ENCODE data around the gene COL15A1. TPM values are rescaled to one million over a fixed set of nuclear protein-coding genes. Genes with fewer than 3 reads are reported as not detected.

Gene COL15A1
- total and polyA plus RNA-seq, 2 of the 8 experiments (the other 6 are each of a cell fraction or from before 2014, with no cell fraction given), result 0.12 to 0.15 TPM

GRCh38 chr9:98974554-98974953 lies 30.8 kb downstream of the COL15A1 start:
- H3K27ac ChIP-seq (ENCODE audit: low read depth, low read length), result no peak overlapping the region
- H3K4me1 ChIP-seq (replicated peaks in 1 of 4; ENCODE audit: control insufficient read depth in 3 of 4, insufficient read depth in 4 of 4, low read length in 3 of 4), result peaks cover 4 to 19% (median 9%) of the 10 kb centered on the region in 4 experiments

More at GRCh38 chr9:98974554-98974953, 30.8 kb downstream of the COL15A1 start:
- H2BK5ac ChIP-seq (ENCODE audit: low read depth, low read length), result no peak overlapping the region
- no peak for FAIRE-seq
- no peak overlapping the region for H3K56ac ChIP-seq (replicated peaks; ENCODE audit: insufficient read length, low read depth, low read length)
- no peaks in the 10 kb centered on the region for H3K36me3 ChIP-seq (ENCODE audit: control insufficient read depth in 2 of 4, insufficient read depth in 4 of 4, low read length in 3 of 4)
- no peak overlapping the region for H2BK20ac ChIP-seq (ENCODE audit: low read length)
- no peak overlapping the region for H4K5ac ChIP-seq (ENCODE audit: insufficient read length, low read depth, low read length)
- H3K14ac ChIP-seq (ENCODE audit: insufficient read length), result no peak overlapping the region
- no peak overlapping the region for H3K23ac ChIP-seq (ENCODE audit: insufficient read length)
- POLR2A ChIA-PET (ENCODE audit: partially characterized antibody), result interaction anchor here (0.8 kb wide), 1 partner anchor 11 kb away, joined by 3 read pairs; no protein-coding TSS in a partner anchor
- H3K4ac ChIP-seq (replicated peaks; ENCODE audit: insufficient read length, low read depth, low read length), result no peak overlapping the region
- H4K8ac ChIP-seq (ENCODE audit: extremely low read depth, insufficient read depth, low read length), result no peak overlapping the region
- H3K23me2 ChIP-seq (ENCODE audit: low read depth, low read length), result peaks cover 5% of the 10 kb centered on the region; the same call in 1 of the 2 replicates
- no peak overlapping the region for H2BK120ac ChIP-seq (replicated peaks; ENCODE audit: low read depth, low read length)
- H3K79me1 ChIP-seq (ENCODE audit: low read depth, low read length), result no peaks in the 10 kb centered on the region
- no peak for TF ChIP-seq USF2 (IDR thresholded peaks at IDR 0.05; ENCODE audit: low read length)
- no peak for TF ChIP-seq CBX8 (IDR thresholded peaks at IDR 0.05; ENCODE audit: borderline replicate concordance, low read depth, low read length)
- no peak for TF ChIP-seq RFX5 (IDR thresholded peaks at IDR 0.05; ENCODE audit: borderline replicate concordance, low read depth, low read length)
- no peak for TF ChIP-seq TBP (IDR thresholded peaks at IDR 0.05; ENCODE audit: low read depth, low read length)
- TF ChIP-seq NRF1 (IDR thresholded peaks at IDR 0.05; ENCODE audit: low read depth, low read length), result no peak
- no peak for TF ChIP-seq HDAC6 (IDR thresholded peaks at IDR 0.05; ENCODE audit: low read depth, low read length)
- TF ChIP-seq KDM4A (IDR thresholded peaks at IDR 0.05; ENCODE audit: low read depth, low read length, severe bottlenecking), result no peak
- H2BK12ac ChIP-seq (ENCODE audit: low read depth, low read length), result no peak overlapping the region; the same call in 1 of the 2 replicates
- H4K91ac ChIP-seq (replicated peaks; ENCODE audit: insufficient read length, low read length), result no peak overlapping the region
- H3K27me3 ChIP-seq (replicated peaks in 1 of 4; ENCODE audit: control insufficient read depth in 3 of 4, extremely low read depth in 1 of 4, insufficient read depth in 3 of 4, low read length in 3 of 4), result peaks cover 7 to 44% (median 28%) of the 10 kb centered on the region in 4 experiments
- no peaks in the 10 kb centered on the region for H3K9me3 ChIP-seq (ENCODE audit: insufficient read depth in 2 of 2, low read depth in 1 of 2, low read length in 1 of 2)
- 0 out of 2 replicates have a peak overlapping the region, but pooled peaks have one; percentile 46 for H2BK15ac ChIP-seq (ENCODE audit: low read length)
- H2AFZ ChIP-seq (ENCODE audit: low read length), result no peak overlapping the region
- no peak overlapping the region for H2AK5ac ChIP-seq (ENCODE audit: low read depth, low read length)
- no peak overlapping the region; a peak in 1 of 4 replicates for H3K4me2 ChIP-seq (ENCODE audit: insufficient read depth in 1 of 2, low read depth in 2 of 2, low read length in 2 of 2)
- H4K20me1 ChIP-seq (replicated peaks in 1 of 2; ENCODE audit: control insufficient read depth in 1 of 2, insufficient read depth in 2 of 2, low read length in 2 of 2), result peaks cover 0 to 1% of the 10 kb centered on the region in 2 experiments
- 78% methylated on average over 8 of the region's 10 CpGs; no CpG with 5 or more reads in 1 of the 2 experiments for WGBS, 2 experiments (ENCODE audit: extremely low coverage in 1 of 2, insufficient coverage in 1 of 2, insufficient read length in 1 of 2, insufficient replicate concordance in 2 of 2, low coverage in 1 of 2, low lambda C conversion rate in 2 of 2, missing lambda C conversion rate in 1 of 2)
- DNase-seq (ENCODE audit: low read depth in 1 of 2, low spot score in 2 of 2), result no peak
- no peak overlapping the region for H3K9ac ChIP-seq (replicated peaks in 1 of 4; ENCODE audit: extremely low read depth in 1 of 4, low read depth in 3 of 4, low read length in 3 of 4)
- H3K18ac ChIP-seq (ENCODE audit: extremely low read depth, low read length), result 0 out of 2 replicates have a peak overlapping the region, but pooled peaks have one; percentile 63
- H3K79me2 ChIP-seq (ENCODE audit: control insufficient read depth in 1 of 2, insufficient read depth in 2 of 2, low read length in 2 of 2), result no peaks in the 10 kb centered on the region
- CTCF ChIA-PET (ENCODE audit: partially characterized antibody), result interaction anchor here (0.7 to 4.5 kb wide), 31 partner anchors 10 to 183 kb away, joined by 3 to 28 read pairs (median 4); partner anchors contain the start of gene COL15A1
- no peak overlapping the region for H3K4me3 ChIP-seq (ENCODE audit: extremely low read depth in 1 of 4, insufficient read depth in 2 of 4, low read depth in 3 of 4, low read length in 4 of 4)

Measured in H1 (cell line).